Stimulated activated CD8-positive, alpha-beta memory T cell treated with anti-CD3 and anti-CD28 coated beads, Interleukin-4, amount 100 ng/mL, for 24 hours (primary cell): ENCODE data around the gene SOX1.

Source experiments
- DNase-seq: peaks from one replicate; pipeline ENCODE4 v3.0.0-alpha.2; 2020; ENCODE audit warnings: low read depth

The SOX1 gene

DNA sequence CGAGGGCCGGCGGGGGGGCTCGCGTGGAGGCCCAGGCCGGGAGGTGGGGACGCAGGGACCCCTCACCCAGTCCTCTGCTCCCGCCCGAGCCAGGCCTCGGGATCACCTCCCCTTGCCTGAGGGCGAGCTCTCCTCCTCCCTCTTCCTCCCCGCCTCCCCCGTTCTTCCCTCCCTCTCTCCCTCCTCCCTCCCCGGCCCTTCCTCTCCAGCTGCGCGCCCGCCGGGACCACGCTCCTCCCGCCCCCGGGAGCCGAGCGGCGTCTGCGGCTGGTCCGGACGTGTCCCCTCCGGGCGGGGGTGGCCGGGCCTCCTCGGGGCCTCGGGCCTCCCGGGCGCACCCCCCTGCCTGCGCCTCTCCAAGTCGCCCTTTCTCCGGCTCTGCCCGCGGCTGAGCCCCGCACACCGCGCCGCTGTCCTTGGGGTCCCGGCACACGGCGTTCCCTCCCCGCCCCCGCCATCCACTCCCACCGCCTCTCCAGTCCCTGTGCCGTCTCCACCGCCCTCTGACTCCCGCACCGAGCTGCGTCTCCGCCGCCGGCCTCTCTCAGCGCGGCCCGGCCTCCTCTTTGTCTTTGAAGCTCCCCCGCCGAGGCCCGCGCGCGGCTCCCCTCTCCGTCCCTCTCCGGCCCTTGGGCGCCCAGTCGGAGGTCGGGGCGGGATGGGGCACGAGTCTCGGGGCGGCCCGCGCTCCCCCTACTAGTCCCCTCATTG is 5.7 kb downstream of the SOX1 start:
- DNase-seq: no peak

DNA sequence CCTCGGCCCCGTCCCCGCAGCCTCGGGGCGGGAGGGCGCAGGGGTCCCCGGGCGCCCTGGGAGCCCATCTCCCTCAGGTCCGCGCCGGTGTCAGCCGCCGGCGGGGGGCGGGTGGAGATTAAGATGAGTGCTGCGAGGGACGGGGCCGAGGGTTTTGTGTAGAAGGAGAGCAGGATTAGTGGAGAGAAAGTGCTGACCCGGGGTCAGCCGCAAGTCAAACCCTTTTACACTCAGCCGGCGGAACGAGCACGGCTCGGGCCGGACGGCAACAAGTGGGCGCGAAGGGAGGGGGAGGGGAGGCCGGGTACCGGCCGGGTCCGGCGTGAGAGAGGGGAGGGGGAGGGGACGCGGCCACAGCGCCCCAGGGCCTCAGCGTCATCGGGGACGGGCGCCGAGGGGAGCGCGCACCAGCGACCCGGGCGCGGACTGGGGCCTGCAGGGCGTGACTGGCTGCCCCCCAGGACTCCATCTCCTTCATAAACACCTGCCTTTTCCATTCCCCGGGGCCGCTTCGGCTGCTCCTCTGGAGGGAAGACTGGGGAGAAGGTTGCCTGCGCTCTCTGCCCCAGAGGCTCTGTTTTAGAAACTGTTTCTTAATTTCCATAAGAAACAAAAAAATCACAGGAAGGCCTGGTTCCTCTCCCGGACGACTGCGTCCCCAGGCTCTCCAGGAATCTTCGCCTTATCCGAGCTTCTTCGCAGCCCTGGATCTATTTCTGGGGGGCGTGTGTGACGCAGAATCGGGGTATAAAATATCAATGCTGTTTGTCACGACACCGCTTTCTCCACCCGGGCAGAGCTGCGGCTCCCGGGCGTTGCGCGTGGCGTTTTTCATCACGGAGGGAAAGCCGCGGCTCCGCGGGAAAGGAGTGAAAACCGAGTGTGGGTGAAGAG is 6.5 kb downstream of the SOX1 start:
- no peak for DNase-seq

DNA sequence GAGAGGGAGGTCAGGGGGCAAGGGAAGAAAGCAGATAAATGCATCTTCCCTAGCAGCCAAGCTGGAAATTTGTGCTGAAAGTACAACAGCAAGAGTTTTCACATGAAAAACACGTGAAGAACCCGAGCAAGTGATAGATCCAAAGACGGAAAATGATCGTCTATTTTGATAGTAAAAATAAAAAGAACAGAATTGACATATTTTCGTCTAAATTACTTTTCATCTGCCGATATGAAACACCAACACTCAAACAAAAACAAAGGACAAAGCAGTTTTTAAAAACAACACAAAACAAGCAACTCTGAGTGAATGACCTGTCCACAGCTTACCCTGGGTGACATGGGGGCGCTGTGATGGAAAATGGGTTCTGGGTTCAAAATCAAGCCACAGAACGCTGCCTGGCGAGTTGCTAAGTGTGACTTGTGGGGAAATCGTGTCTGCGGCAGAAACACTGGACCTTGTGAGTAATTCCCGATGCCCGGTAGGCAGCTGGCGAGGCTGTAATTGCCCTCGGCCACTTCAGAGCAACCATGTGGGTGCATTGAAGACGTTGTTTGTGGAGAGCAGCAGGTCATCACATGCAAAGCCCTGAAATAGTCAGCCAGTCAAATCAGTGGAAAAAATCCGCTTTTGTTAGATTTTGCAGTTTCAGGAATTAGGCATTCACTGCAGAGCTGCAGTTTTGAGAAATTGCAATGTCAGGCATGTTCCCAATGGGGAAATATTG is 7.4 kb downstream of the SOX1 start:
- DNase-seq: no peak

DNA sequence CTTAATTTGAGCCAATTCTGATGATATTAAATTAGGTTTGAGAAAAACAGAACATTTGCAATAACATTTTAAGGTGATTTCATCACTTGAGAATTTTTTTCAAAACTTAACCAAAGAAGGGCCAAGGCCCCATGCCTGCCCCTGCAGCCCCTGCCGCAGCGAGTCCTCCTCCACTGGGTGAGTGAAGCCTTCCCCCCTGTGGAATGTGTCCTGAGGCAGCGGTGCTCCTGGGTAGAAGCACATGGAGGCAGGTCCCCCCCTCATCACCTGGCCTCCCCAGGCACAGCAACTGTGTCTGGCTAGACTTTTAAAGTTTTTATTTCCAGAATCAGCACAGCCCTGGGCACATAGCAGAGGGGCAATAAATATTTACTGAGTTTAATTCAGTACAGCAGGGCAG is 10.8 kb downstream of the SOX1 start:
- DNase-seq: no peak

DNA sequence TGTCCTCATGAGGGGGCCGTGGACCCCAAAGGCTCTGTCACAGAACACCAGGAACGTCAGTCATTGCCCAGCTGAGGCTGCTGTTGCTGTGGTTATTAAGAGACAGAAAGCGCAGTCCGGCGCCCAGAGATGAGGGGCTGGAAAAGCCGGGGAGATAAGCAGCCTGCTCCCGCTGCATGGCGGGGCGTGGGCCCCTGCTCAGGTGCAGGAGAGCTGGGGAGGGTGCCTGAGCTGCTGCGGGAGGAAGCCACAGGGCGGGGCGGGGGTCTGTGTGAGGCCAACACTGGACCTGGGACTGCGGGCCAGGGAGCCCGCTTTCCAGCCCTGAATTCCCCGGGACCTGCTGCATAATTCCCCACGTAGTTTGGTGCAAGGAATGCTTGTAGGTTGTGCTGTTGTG is 11.3 kb downstream of the SOX1 start:
- no peak for DNase-seq

DNA sequence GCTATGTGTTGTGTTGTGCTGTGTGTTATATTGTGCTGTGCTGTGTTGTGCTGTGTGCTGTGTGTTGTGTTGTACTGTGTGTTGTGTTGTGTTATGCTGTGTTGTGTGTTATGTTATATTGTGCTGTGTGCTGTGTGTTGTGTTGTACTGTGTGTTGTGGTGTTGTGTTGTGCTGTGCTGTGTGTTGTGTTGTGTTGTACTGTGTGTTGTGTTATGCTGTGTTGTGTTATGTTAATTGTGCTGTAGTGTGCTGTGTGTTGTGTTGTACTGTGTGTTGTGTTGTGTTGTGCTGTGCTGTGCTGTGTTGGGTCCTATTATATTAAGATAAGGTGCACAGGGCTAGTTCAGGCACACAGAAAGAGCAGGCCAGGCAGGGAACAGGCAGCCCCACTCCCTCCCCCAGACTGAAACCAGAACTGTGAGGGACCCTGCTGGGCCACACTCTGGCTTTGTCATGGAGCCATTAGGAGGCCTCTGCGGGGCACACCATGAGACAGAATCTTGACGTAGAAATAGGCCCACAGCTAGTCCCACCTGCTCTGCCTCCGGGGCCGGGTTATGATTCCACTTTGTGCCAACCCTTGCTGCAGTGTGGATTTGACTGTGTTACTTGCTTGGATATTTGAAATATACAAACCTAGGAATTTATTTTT is 12.1 kb downstream of the SOX1 start:
- no peak for DNase-seq

DNA sequence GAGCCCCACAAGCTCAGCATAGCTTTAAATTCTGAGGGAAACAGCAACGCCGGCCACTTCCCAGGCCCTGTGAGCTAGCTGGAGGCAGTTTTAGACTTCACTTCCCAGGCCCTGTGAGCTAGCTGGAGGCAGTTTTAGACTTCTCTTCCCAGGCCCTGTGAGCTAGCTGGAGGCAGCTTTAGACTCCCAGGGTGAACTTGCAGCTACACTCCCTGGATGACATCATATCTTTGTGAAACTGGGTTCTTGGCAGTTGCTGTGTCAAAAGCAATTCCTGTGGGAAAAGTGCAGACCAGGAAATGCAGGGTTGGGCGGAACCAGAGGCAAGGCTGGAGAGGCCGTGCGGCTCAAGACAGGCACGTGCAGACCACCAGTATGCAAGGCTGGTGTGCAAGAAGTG is 12.7 kb downstream of the SOX1 start:
- no peak for DNase-seq

DNA sequence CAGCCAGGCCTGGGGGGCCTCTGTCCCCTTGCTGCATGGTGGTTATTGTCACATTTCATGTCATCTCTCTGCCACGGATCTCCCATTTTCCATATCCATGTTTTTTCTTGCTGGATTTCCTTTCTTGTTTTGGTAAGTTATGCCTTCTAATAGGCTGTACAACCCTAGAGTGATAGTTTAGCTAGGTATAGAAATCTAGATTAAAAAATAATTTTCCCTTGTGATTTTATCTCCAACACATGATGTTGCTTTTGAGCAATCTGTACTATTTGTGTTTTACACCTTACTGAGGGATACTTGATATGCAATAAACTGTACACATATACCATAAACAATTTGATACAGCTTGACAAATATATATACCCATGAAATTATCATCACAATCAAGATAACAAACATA is 17.0 kb downstream of the SOX1 start:
- DNase-seq: no peak

DNA sequence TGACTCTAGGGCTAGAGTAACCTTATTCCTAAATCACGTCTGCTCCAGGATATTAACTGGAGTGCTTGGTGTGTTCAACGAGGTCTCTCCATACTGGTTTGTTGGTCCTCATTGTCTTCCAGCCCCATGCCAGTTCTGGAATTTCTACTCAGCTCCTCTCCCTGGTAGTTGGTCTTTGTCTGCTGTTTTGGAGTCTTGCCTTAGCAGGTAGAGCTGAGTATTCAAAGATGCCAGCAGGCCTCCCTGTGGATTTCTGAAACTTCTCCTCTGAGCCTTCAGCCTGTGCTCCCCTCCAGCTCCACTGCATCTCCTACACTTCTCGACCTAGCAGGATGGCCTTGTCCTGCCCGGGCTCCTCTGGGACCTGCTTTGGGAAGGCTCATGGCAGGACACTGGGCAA is 25.5 kb downstream of the SOX1 start:
- no peak for DNase-seq

DNA sequence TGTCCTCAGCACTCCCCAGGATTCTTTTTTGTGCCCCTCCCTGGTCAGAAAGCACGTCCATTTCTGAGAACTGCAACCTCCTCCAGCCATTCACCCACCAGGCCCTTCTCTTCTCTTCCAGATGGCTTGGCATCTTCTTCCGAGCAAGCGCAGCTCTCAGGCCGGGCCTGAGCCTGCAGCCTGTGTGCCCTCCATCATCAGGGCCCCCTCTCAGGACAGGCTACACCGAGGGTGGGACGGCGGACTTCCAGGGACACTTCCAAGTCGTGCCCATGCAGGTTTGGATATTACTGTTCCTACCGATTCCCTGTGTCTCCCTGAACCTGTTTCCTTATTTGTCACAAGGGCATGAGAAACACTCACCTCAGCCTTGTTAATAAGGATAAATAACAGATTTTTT is 28.4 kb downstream of the SOX1 start:
- no peak for DNase-seq

DNA sequence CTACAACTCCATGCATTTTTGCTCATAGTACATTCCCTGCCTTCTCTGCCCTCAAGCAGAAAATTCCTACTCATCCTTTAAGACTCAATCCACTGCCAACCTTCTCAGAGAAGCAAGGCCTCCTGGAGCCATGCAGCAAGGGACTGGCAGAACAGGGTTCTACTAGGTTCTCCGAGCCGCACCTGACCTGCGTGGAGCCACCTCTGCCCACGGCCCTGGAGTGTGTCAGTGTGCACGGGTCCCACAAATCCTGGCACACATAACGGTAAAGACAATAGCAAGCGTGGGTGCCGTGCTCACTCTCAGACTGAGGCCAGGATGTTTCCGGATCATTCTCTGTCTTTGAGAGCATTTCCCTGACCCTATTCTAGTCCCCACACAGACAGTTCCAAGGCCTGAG is 30.0 kb downstream of the SOX1 start:
- DNase-seq: no peak

DNA sequence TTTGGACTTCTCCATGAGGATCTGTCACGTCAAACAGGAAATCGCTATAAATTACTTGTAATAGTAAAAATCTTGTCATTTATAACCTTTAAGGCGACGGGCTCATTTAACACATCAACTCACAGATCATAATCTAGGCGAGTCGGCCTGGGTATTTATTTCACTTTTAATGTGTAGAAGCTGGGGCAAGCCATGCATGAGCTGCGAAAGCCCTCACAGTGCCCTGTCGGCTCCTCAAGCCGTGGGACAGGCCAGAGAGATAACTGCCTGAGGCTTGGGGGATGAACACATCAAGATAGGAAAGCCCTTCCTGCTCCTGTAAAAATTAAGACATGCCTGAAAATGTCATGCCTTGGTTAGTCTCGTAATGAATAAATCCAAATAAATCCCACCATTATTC is 30.8 kb downstream of the SOX1 start:
- DNase-seq: no peak

DNA sequence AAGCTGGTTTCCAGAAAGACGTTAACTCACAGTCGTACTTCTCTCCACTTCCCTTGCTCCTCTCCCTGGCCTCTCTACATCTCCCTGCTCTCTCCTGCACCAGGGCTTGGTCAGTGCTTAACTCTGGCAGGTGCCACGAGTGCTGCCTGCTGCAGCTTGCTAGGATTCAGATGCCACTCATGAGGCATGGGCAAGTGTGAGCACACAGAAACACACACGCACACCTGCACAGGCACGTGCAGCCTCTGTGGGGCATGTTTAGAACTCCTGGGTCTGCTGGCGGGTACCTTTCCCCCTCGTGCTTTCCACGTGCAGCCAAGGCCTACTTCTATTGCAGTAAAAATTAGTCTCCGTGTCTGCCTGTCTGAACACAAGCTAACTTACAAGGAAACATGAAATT is 31.8 kb downstream of the SOX1 start:
- DNase-seq: no peak

DNA sequence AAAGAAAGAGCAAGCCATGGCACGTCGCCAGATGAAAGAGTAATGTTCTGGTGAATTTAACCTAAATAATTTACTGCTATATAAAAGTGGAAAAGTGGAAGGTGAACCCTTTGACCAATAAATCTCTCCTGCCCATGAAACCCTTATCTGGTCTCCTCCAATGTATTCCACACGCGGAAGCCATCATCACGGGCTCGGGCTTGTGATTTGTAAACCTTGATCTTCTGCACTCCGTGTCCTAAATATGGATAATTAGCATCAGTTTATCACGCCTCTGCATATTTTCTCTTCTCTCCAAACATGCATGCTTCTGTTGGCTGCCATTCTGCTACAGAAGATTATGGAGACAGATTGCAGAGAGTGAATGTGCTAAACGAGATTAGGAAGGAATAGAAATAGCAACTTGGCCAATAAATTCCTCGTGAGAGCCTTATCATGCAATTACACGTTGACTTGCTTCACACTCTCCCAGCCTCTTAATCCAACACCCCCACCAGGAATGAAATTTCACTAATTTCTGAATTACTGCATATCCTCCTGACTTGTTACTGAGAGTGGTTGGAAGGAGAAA is 34.5 kb downstream of the SOX1 start:
- no peak for DNase-seq

DNA sequence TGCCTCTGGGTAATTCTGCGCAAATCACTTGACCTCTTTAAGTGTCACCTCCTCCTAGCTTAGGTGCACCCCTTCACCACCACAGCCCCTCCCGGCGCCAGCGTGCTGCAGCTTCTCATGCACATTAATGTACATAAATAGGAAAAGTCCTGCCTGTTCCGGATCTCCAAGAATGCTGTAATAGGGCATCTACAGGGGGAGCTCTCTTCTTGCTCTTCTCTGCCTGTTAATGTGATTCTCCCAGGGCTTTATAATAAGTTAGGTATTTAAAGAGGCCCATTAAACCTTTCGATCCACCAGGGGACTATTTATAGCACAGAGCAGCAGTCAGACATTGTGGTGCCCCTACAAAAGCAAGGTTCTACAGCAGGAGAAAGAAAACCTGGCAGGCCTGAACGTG is 35.3 kb downstream of the SOX1 start:
- no peak for DNase-seq

DNA sequence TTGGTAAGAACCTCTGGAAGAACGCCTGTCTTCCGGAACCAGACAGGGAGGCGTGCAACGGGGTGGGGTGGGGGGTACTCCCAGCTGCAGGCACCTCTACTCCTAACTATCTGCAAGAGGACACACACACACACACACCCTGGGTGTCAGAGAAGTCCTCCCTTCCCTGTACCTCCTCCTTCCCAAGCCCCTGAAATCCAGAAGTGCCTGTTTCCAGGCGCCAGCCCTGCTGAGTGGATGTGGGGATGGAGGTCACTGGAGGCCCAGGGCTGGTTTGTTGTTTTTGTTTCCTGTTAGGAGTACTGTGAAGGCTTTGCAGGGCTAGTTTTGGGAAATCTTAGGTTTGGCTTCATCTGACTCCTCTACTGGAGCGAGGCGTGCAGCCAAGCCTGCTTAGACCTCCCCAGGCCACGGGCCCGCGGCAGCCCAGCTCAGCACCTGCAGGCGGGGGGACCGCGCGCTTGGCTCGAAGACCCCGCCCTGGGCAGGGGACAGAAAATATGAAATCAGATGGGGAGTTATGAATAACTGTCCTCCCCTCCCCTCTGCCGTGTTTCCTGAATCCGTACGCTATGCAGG is 36.4 kb downstream of the SOX1 start:
- no peak for DNase-seq

DNA sequence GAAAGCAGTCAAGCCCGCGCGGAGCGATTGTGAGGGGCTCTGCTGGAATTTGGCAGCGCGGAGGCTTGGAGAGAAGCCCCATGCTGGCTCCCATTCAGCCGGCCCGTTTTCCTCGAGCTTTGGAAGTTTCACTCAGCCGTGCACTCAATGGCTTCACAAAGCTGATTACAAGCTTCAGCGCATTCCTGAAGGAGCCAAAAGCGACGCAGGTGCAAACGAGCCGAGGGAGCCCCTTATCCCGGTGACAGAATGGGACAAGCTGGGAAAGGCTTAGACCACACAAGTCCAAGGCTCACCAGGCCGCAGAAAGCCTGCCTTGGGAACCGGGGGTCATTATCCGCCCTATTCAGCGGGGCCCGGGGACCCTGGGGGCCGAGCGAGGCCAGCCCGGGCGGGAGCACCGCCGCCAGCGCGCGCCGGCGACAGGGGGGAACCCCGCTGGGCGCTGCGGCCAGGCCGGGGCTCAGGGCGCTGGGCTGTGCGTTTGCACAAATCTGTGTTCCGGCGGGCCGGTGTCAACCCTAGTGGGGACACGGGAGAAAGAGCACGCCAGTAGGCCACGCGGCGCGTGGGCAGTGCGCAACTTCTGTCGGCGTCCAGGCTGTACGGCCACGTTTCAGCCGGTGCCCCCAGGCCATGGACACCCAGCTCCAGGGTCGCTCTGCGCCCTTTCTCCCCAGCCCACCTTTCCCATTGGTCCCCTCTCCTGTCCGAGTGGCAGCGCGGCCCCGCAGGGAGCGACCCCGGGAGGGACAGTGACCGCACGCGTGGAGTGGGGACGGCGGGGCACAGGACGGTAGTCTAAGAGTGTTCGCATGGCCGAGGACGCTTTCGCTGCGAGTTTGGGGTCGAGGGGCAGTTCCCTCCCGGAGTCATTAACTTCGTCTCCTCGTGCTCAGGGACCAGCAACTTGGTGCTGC is 37.3 kb downstream of the SOX1 start:
- DNase-seq: no peak

DNA sequence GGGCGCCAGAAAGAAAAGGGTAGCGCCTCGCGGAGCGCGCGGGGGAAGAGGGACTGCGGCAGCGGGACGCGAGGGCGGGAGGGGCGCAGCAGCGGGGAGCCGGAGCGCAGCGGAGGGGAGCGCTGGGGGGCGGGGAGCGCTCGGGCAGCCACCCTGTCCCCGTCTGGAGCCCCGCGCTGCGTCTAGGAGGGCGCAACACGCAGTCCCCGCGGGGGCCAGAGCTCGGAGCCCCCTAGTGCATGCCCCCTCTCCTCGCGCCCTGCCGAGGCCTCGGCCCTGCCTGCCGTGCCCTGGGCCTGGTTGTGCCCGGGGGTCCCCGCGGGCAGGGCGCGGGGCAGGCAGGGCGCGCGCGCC is 37.9 kb downstream of the SOX1 start:
- no peak for DNase-seq

DNA sequence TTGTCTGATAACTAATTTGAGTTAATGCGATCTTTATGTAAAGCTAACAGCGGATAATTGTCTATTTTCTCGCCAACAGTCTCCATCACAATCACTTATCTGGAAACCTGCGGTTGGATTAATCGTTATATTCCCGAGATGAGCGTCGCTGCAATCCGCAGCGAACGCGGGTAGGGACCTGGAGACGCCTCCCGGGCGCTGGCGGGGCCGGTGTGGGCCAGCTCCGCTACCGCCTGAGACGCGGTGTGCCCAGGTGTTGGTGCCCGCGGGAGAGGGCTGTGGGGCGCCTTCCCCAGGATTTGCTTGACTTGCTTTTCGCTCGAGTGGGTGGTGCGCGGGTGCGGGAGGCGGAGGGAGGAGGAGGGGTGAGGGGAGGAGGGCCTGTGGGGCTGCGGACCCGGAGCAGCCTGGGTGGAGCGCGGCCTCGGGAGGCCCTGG is 38.3 kb downstream of the SOX1 start:
- DNase-seq: no peak

DNA sequence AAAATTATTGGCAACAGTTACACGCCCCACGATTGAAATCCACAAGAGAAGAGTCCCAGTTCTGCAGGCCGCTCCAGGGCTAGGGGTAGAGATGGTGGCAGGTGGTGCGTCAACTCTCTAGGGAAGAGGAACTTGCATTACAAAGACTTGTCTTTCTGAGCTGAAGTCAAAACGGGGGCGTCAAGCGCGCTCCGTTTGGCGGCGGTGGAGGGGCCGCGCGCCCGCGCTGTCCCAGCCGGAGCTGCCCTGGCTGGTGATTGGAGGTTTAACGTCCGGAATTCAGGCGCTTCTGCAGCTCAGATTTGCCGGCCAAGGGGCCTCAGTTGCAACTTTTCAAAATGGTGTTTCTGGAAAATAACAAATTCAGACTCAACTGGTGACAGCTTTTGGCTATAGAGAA is 38.9 kb downstream of the SOX1 start:
- DNase-seq: no peak
